H1 (cell line): ENCODE measurements around the gene FAM131C.

Experiments used
- BCL11A ChIP-seq, 2 experiments: IDR thresholded peaks; one replicate each; pipeline ENCODE4 v1.6.1; 2011; ENCODE audit warnings: low read depth in 2 of 2, low read length in 2 of 2, mild to moderate bottlenecking in 2 of 2
- EP300 ChIP-seq, 2 experiments: IDR thresholded peaks; 1 replicate in 1 of 2; 2 replicates in 1 of 2; pipeline ENCODE4 v1.6.1; 2011 to 2012; ENCODE audit warnings: low read depth in 2 of 2, low read length in 2 of 2, mild to moderate bottlenecking in 2 of 2, borderline replicate concordance in 1 of 2, inconsistent platforms in 1 of 2, moderate library complexity in 1 of 2
- PHF8 ChIP-seq: fragments of 200-600 bp; sonication (generic); conservative IDR thresholded peaks from 2 replicates; pipeline ENCODE4 v1.7.1; 2012; ENCODE audit warnings: low read depth, mild to moderate bottlenecking, inconsistent platforms, low read length, moderate library complexity
- RNF2 ChIP-seq: fragments of 200-900, 300-1000 bp; sonication (generic); IDR thresholded peaks from 2 replicates; pipeline ENCODE4 v1.7.1; 2016; ENCODE audit warnings: borderline replicate concordance, low read depth, mild to moderate bottlenecking, antibody characterized with exemption, low read length; ENCODE audit not compliant: poor library complexity, severe bottlenecking; ENCODE audit errors: missing control alignments
- TF ChIP-seq, protein P1 (sequence below): IDR thresholded peaks from 2 replicates; pipeline ENCODE4 v1.6.1; 2011; ENCODE audit warnings: low read length, improper control_type of control experiment

DNA sequence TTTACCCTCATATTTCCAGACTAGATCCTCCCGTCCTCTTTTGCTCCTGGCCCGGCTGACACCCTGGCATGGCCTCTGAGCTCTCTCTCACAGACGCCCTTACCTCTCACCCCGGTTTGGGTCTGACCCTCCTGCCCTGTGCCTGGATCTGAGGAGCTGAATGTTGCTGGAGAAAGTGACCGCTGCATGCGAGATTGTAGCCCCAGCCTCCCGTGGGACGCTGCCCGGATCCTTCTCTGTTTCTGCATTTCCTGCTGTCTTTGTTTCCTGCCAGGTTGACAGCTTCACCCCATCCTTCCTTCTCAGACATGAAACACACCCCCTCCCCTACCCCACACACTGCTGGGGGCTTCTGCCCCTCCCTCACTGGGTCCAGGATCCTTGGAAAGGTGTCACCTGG is 9.5 kb downstream of the FAM131C start:
- no peak for TF ChIP-seq EP300 (IDR thresholded peaks at IDR 0.05; ENCODE audit: borderline replicate concordance in 1 of 2, low read depth in 2 of 2, low read length in 2 of 2)
- TF ChIP-seq, protein P1, sequence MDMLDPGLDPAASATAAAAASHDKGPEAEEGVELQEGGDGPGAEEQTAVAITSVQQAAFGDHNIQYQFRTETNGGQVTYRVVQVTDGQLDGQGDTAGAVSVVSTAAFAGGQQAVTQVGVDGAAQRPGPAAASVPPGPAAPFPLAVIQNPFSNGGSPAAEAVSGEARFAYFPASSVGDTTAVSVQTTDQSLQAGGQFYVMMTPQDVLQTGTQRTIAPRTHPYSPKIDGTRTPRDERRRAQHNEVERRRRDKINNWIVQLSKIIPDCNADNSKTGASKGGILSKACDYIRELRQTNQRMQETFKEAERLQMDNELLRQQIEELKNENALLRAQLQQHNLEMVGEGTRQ: no peak
- no peak for TF ChIP-seq PHF8
- no peak for TF ChIP-seq BCL11A (IDR thresholded peaks at IDR 0.05; ENCODE audit: low read depth in 2 of 2, low read length in 2 of 2)
- no peak for TF ChIP-seq RNF2
